ENCODE results near the gene RHNO1.

The RHNO1 gene
- 17.4 to 22.5 (median 21.3) reads per million in 4 donors for total RNA-seq

- peak; percentile 73 to 86 (median 81) for DNase-seq
These were observed at the start of gene RHNO1, which contains the start of gene FOXM1 for GRCh38 chr12:2877047-2877952. RHNO1 (plus strand) TSS chr12:2877223; CDS start chr12:2885367, 8,144 bp downstream. FOXM1 (minus strand) TSS chr12:2877174; CDS start chr12:2874478, 2,696 bp downstream.

GRCh38 chr12:2829275-2829674 is 47.7 kb upstream of the RHNO1 start:
- no peak for DNase-seq

GRCh38 chr12:2832550-2833127 is 44.4 kb upstream of the RHNO1 start:
- DNase-seq: no peak

DNA sequence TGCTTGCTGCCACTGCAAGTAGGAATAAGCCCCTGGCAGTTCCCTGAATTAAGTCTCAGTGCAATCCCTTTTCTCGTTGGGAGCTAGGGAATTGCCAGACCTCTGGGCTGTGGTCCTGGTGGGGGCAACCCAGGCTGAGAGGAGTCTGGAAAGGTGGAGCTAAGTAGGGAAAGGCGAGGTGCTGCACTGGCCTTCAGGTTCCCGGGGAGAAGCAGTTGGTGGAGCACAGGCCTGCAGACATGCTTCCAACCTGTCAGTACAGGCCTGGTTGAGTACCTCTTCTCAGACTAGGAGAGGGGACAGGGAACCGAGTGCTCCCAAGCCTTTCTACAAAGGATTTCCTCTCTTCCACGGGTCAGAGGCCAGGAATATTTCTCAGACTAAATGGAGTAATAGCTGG is 43.7 kb upstream of the RHNO1 start:
- DNase-seq: no peak

- no peak for DNase-seq
These were observed 43.2 kb upstream of the RHNO1 start for GRCh38 chr12:2833810-2834209.

DNA sequence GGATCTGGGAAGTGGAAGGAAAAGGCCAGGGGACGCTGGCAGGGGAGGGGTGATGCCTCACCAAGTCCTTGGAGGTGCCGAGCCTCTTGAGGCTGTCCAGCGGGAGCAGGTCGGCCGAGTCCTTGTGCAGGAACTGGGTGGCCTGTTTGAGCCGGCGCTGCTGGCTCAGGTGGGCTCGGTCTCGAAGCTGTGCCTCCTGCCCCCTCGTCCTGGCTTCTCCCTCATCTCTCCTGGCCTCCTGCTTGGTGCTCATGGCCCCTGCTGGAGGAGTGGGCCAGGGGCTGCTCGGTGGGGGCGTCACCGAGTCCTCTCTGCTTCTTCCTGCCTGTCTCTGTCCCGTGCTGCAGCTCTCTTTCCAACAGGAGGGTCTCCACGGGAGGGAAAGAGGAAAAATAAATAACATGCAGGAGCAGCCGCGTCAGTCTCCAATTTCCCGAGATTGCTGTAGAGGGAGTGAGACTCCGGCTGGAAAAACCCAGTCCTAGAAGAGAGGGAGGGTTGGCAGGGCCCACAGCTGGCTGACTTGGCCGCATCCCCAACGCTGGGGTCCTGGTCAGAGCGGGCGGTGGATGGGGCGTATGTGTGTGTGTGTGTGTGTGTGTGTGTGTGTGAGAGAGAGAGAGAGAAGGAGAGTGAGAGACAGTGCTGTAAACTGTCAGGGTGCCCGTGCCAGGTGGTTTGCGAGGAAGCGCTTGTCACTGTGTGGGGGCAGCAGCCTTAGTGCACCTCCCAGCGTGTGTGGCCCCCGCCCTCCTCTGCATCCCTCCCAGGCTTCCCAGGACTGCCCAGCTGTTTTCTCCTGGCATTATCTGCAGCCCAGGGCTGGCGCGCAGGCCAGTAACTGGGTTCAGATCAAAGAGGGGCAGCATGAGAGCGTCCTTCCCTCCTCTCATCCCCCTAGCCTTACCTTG is 42.2 kb upstream of the RHNO1 start, which contains the start of gene NRIP2:
TSS of gene NRIP2 (minus strand) at position 455 of the 911 bp plus-strand sequence. CDS start at position 403, 52 bp downstream.
- no peak for DNase-seq

- DNase-seq: no peak
These were observed 41.2 kb upstream of the RHNO1 start for GRCh38 chr12:2835691-2836403.

DNA sequence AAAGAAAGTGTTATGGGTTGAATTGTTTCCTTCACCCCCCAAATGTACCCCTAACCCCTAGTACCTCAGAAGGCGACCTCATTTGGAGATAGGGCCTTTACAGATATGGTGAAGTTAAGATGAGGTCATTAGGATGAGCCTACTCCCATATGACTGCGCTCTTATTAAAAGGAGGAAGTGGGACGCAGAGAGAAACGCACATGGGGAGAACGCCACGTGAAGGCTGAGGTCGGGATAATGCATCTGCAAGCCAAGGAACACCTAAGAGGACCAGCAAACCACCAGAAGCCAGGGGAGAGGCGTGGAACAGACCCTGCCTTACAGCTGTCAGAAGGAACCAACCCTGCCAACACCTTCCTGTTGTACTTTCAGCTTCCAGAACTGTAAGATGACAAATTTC is 40.4 kb upstream of the RHNO1 start:
- DNase-seq: no peak

DNA sequence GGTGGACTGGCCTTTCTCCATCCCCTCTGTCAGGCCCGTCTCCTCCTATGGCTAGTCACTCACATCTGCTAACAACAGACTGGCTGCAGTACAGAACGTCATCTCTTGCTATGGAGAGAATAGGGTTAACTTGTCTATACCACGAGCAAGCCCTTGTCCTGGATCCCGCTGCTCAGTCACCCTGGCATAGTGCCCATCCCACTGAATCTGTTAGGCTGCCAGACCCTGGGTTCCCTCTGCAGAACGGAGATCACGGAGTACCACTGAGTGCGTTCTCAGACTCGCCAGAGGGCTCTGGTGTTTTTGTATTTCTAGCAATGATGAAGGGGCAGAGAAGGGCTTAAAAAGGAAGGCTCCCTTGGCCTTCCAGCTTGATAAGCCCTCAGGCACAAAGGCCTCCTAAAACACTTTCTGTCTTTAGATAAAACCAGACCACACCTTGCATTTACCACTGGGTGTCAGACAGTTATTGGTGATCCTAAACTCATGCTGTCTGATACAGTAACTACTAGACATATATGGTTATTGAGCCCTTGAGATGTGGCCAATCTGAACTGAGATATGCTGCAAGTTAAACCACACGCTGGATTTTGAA is 35.9 kb upstream of the RHNO1 start:
- no peak for DNase-seq

DNA sequence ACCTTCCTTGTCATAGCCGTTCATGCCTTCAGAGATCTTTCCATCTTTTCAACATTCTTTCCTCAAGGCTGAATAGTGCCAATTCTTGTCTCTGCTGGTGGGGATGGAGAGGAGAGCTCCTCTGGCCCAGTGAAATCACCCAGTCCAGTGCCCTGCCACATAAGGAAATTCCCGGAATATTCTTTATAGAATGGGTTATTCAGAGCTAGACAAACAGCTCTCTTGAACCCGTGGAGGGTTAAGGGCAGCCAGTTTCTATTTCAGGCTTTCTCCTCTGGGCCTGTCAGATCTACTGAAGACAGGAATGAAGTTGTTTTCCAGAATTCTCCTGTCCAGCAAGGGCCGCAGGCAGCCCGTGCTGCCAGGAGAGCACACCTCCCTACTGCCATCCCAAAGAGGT is 34.1 kb upstream of the RHNO1 start:
- no peak for DNase-seq

GRCh38 chr12:2844786-2845185 is 32.2 kb upstream of the RHNO1 start:
- DNase-seq: no peak

- DNase-seq: no peak
These were observed 31.7 kb upstream of the RHNO1 start for GRCh38 chr12:2845280-2845679.

GRCh38 chr12:2851931-2852330 is 25.1 kb upstream of the RHNO1 start:
- no peak for DNase-seq

GRCh38 chr12:2853626-2854025 is 23.4 kb upstream of the RHNO1 start:
- DNase-seq: peak in 3 of 5 donors; percentile 19 to 23 (median 20)

DNA sequence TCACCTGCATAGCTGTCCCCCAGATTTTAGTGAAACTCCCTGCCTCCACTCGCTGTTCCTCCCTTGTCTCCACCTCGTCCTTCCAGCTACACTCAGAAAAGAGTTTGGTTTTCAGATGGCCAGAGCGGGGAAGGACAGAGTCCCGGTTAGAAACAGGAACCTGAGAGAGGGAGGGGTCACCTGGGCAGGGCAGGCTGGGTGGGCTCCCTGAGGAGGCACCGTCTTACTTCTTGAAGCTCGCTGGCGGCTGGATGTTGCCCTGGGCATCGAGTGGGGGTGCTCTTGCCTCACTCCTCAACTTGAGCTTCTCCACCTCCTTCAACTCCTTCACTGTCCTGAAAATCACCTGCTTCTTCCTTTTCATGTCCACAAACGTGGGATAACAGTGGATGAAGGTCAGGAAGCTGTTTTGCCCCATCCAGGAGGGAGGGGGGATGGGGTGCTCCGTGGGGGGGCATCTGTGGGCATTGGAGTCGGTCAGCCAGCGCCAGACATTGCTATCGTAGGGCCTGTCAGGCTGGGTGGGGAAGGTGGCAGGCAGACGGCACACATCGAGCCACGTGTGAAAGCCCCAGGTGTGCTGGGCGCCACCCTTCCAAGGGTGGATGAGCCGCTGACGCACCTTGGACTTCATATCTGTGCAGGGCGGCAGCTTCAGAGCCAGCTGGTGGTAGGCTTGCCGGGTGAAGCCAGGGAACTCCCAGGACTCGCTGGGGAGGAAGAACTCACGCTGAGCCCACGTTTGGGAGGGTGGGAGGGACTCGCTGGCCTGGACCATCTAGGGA is 22.2 kb upstream of the RHNO1 start:
- no peak for DNase-seq

GRCh38 chr12:2855546-2855945 is 21.5 kb upstream of the RHNO1 start:
- DNase-seq: no peak

DNA sequence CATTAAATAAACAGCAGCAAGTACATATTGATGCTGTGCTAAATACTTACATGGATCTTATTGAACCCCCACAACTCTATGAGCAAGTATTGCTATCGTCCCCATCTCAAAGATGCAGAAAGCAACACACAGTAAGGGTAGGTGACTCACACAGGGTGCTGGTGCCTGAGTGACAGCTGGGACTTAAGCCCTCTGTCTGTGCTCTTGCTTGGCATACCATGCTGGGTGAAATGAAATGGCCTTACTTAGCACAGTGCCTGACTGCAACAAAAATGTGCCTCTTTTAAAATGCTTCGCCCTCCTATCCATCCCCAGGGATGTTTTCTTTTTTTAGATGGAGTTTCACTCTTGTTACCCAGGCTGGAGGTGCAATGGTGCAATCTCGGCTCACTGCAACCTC is 21.0 kb upstream of the RHNO1 start:
- no peak for DNase-seq

GRCh38 chr12:2857021-2857431 is 20.0 kb upstream of the RHNO1 start, which contains the start of gene TEX52:
TEX52 (minus strand) TSS chr12:2857039; CDS start chr12:2857026, 13 bp downstream.
- DNase-seq: no peak

GRCh38 chr12:2857576-2857975 is 19.4 kb upstream of the RHNO1 start:
- DNase-seq: no peak

DNA sequence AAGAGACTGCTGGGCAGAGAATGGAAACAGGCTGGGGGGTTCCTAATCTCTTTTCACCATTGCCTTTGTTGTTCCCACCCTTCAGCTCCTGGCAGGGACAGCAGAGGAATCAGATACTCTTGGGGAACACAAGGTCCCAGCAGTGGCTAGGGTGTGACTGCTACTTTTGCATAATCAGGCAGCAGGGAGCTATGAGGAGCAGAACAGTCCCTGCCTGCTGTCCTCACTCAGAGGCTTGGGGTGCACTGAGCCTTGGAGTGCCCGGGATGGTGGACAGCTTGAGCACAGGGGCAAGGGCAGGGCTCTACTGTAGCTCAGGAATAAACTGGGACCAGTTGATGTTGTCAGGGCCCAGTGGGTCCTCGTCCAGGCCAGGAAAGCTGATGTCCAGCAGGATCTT is 18.7 kb upstream of the RHNO1 start:
- DNase-seq: no peak

DNA sequence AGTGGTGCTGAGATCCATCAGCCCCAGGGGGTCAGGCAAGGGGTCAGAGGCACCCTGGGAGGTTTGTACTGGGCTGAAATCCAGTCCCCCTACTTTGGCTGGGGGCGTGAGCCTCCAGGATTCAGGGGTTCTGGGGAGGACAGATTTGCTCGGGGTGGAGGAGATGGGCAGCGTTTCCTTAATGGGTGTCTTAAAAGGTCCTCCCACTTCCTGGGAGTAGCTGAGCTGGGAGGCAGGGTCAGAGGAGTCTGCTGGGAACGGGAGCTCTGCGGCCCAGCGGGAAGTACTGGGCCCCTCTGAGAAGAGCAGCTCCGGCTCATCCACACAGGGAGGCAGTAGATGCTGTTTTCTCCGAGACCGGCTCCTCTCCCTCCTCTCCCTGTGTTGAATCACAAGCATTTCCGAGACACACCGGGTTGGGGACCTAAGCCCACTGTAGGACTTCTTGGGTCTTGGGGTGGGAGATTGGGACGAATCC is 18.0 kb upstream of the RHNO1 start:
- no peak for DNase-seq

All from T-helper 1 cell (primary cell).